PC-3 (cell line): ENCODE results near the gene CYREN. TPM values are rescaled to one million over a fixed set of nuclear protein-coding genes. Genes with fewer than 3 reads are reported as not detected.

Experiments
- ATAC-seq: fragments of 200-7000 bp; cut with Tn5 transposase; 2 replicates; pipeline ENCODE4 v1.9.1; 2020; ENCODE audit warnings: mild to moderate bottlenecking, moderate library complexity
- BruUV-seq: library from RNA; stranded (reverse); fragments of 400-500 nt; replicated peaks from 2 replicates; lab custom pipeline; 2021; lab: Mats Ljungman, UMichigan
- CTCF ChIA-PET: fragments of 300-600 bp; sonication (Branson Sonifier 250); formaldehyde crosslinking; loops from one replicate; lab custom pipeline; 2022; ENCODE audit warnings: antibody characterized with exemption; lab: Charles Lee
- POLR2A ChIA-PET: fragments of 300-600 bp; sonication (Branson Sonifier 250); formaldehyde crosslinking; loops from one replicate; lab custom pipeline; 2022; ENCODE audit warnings: antibody characterized with exemption; ENCODE audit not compliant: unreplicated experiment; lab: Charles Lee
- DNase-seq: peaks from one replicate; pipeline ENCODE4 v3.0.0-alpha.2; 2015
- H2AFZ ChIP-seq: fragments of 300-600 bp; sonication (generic); 2 replicates; pipeline ENCODE4 v1.6.0; 2016; ENCODE audit warnings: antibody characterized with exemption, low read length
- H3F3A ChIP-seq: fragments of 300-600 bp; sonication (generic); one replicate; pipeline ENCODE4 v1.6.0; 2017; ENCODE audit warnings: antibody characterized with exemption, low read length, control low read depth, mild to moderate bottlenecking; ENCODE audit not compliant: unreplicated experiment
- H3K27ac ChIP-seq: fragments of 300-600 bp; sonication (generic); 2 replicates; pipeline ENCODE4 v1.5.1; 2016; ENCODE audit warnings: mild to moderate bottlenecking, low read length
- H3K27me3 ChIP-seq: fragments of 300-600 bp; sonication (generic); 2 replicates; pipeline ENCODE4 v1.6.1; 2016; ENCODE audit warnings: low read length, mixed read lengths
- H3K36me3 ChIP-seq: fragments of 300-600 bp; sonication (generic); 2 replicates; pipeline ENCODE4 v1.6.1; 2016; ENCODE audit warnings: low read depth, mixed run types, low read length, mixed read lengths
- H3K4me1 ChIP-seq: fragments of 300-600 bp; sonication (generic); 2 replicates; pipeline ENCODE4 v1.5.1; 2016; ENCODE audit warnings: low read length; ENCODE audit not compliant: insufficient read depth
- H3K4me2 ChIP-seq: fragments of 300-600 bp; sonication (generic); 2 replicates; pipeline ENCODE4 v1.6.0; 2016; ENCODE audit warnings: low read length
- H3K4me3 ChIP-seq: fragments of 300-600 bp; sonication (generic); 2 replicates; pipeline ENCODE4 v1.5.1; 2016; ENCODE audit warnings: mild to moderate bottlenecking, low read length, mixed read lengths
- H3K79me2 ChIP-seq: fragments of 300-600 bp; sonication (generic); 2 replicates; pipeline ENCODE4 v1.6.1; 2017; ENCODE audit warnings: low read length, mixed read lengths
- H3K9ac ChIP-seq: fragments of 300-600 bp; sonication (generic); 2 replicates; pipeline ENCODE4 v1.6.0; 2016; ENCODE audit warnings: mild to moderate bottlenecking, low read length
- H3K9me2 ChIP-seq: fragments of 300-600 bp; sonication (generic); replicated peaks from 2 replicates; pipeline ENCODE4 v1.6.1; 2016; ENCODE audit warnings: mixed run types, low read length, mixed read lengths
- H3K9me3 ChIP-seq: fragments of 300-600 bp; sonication (generic); 2 replicates; pipeline ENCODE4 v1.6.1; 2016; ENCODE audit warnings: low read length, mixed read lengths
- H4K20me1 ChIP-seq: fragments of 300-600 bp; sonication (generic); 2 replicates; pipeline ENCODE4 v1.6.1; 2016; ENCODE audit warnings: low read length, mixed read lengths
- CTCF ChIP-seq: fragments of 300-600 bp; sonication (generic); conservative IDR thresholded peaks from 2 replicates; pipeline ENCODE4 v1.5.1; 2017; ENCODE audit warnings: antibody characterized with exemption, low read depth, mild to moderate bottlenecking, low read length
- EZH2 ChIP-seq: fragments of 300-600 bp; sonication (generic); IDR thresholded peaks from one replicate; pipeline ENCODE4 v1.6.1; 2017; ENCODE audit warnings: antibody characterized with exemption, mild to moderate bottlenecking, low read length; ENCODE audit not compliant: unreplicated experiment
- EZH2phosphoT487 ChIP-seq: fragments of 300-600 bp; sonication (generic); IDR thresholded peaks from 2 replicates; pipeline ENCODE4 v1.6.1; 2018; ENCODE audit warnings: mild to moderate bottlenecking, antibody characterized with exemption, low read length, borderline replicate concordance
- intact Hi-C: fragments of 100-400 bp; cut with micrococcal nuclease; formaldehyde crosslinking; loops from 2 replicates; pipeline ENCODE4 v1.9.0; 2023
- total RNA-seq: library from RNA; depleted of rRNA; stranded (reverse); fragments of >200 nt; gene quantifications from 2 replicates; pipeline ENCODE4 v1.2.3, GENCODE V29; 2014

The CYREN gene
- total RNA-seq, 1 experiment from 2014 or later: 48.2 TPM

GRCh38 chr7:135181929-135182678, 11.6 kb upstream of the CYREN start:
- ChIA-PET POLR2A (no interaction called here), CTCF (no interaction called here)
- Histone ChIP-seq H3K4me2 (no peak overlapping the region), H3K9me2 (no peaks in the 10 kb centered on the region), H3K36me3 (peaks cover 18% of the 10 kb centered on the region; the same call in 1 of the 2 replicates), H3F3A (no peaks in the 10 kb centered on the region), H2AFZ (no peak overlapping the region), H4K20me1 (no peaks in the 10 kb centered on the region), H3K4me3 (no peak overlapping the region), H3K79me2 (no peaks in the 10 kb centered on the region), H3K9ac (no peak overlapping the region), H3K27me3 (no peaks in the 10 kb centered on the region), H3K9me3 (peaks cover 22% of the 10 kb centered on the region), H3K27ac (no peak overlapping the region), H3K4me1 (peaks cover 9% of the 10 kb centered on the region)
- no TSS peak for BruUV-seq
- TF ChIP-seq EZH2phosphoT487 (no peak), CTCF (no peak)
- DNase-seq: no peak
- no peak for ATAC-seq
- intact Hi-C loops: no loop called here

DNA sequence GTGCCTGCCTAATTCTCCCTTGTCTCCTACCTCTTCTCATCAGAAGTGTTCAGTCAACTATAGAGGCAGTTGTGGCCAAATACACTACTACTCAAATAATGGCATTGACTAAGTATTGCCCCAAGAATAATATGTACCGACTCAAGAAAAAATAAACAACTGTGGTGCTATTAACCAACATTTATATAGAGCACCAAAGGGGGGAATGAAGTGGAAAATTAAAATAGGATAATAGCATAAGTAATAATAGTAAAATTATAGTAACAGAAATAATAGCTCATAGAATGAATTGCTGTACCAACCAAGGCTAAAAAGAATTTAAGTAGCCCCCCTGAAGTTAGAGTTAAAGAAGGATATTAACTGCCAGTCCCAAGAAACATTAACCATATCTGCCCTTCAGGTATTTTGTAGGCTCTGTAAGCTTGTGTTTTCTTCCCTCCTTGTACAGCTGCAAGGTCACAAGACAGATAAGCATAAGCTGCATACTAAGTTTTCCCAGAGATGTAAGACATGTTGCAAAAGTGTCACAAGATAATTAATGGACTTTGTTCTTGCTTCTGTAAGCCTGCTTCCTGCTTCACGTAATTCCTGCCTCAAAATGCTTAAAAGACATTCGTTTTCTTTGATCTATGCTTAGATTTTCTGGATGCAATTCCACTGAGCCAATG, 10.9 kb upstream of the CYREN start:
- Histone ChIP-seq H4K20me1 (no peaks in the 10 kb centered on the region), H3K27ac (no peak overlapping the region), H3K4me3 (no peak overlapping the region), H3K36me3 (peaks cover 18% of the 10 kb centered on the region; the same call in 1 of the 2 replicates), H3F3A (no peaks in the 10 kb centered on the region), H3K79me2 (no peaks in the 10 kb centered on the region), H3K9me2 (no peaks in the 10 kb centered on the region), H2AFZ (no peak overlapping the region), H3K4me2 (no peak overlapping the region), H3K4me1 (peaks cover 16% of the 10 kb centered on the region), H3K9me3 (peaks cover 22% of the 10 kb centered on the region), H3K27me3 (no peaks in the 10 kb centered on the region), H3K9ac (no peak overlapping the region)
- intact Hi-C loops: no loop called here
- no TSS peak for BruUV-seq
- ATAC-seq: no peak
- CTCF ChIA-PET: no interaction called here
- TF ChIP-seq CTCF: no peak
- DNase-seq: no peak
- POLR2A ChIA-PET: no interaction called here

DNA sequence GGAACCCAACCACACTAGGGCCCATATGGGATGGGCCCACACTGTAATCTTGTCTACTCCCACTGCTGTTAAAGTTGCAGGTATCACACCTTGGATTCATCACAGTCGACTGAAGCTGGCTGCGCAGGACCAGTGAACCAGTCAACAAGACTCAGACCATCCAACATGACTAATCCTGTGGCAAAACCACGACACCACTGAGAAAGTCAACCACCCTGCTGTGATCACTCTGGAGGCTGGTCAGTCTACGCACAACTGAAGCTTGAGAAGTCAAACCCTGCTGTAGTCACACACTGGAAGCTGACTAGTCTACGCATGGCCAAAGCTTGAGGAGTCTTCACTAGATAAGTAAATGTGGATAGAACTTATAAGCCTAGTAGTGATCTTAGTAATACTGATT, 9.6 kb upstream of the CYREN start:
- ChIA-PET CTCF (no interaction called here), POLR2A (no interaction called here)
- H3K9me3 ChIP-seq: peaks cover 22% of the 10 kb centered on the region
- no TSS peak for BruUV-seq
- no peak for DNase-seq
- intact Hi-C loops: no loop called here
- H3K36me3 ChIP-seq: peaks cover 18% of the 10 kb centered on the region; the same call in 1 of the 2 replicates
- H3K9me2 ChIP-seq: no peaks in the 10 kb centered on the region
- H3K27me3 ChIP-seq: no peaks in the 10 kb centered on the region
- peaks cover 19% of the 10 kb centered on the region for H3K4me1 ChIP-seq
- H2AFZ ChIP-seq: no peak overlapping the region
- no peak overlapping the region for H3K4me3 ChIP-seq
- H3K27ac ChIP-seq: no peak overlapping the region
- no peaks in the 10 kb centered on the region for H3F3A ChIP-seq
- no peaks in the 10 kb centered on the region for H3K79me2 ChIP-seq
- no peak overlapping the region for H3K4me2 ChIP-seq
- ATAC-seq: no peak
- no peak overlapping the region for H3K9ac ChIP-seq
- TF ChIP-seq CTCF (no peak), EZH2phosphoT487 (no peak), EZH2 (no peak)
- H4K20me1 ChIP-seq: no peaks in the 10 kb centered on the region
